ENCODE results near the gene SORT1. TPM values are rescaled to one million over a fixed set of nuclear protein-coding genes. Genes with fewer than 3 reads are reported as not detected.

The SORT1 gene
- total RNA-seq, 4 donors from 2014 or later: 24.8 to 124 (median 96.0) TPM

DNA sequence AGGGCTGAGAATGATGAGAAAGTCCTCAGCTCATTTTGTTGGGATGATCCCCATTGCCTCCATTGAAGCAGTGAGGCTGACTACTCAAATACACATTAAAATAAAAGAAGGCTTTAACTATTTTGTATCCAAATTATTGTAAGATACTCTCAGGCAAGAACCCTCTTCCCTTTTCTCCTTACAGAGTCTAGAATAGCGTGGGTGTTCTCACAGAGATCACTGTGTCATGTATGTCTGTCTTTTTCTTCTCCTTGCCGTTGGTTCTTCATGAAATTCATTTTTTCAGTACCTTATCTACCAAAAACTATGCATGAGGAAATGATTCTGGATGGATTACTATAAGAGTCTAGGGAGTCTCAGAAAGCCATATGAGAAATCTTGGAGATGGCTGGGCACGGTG is 30.1 kb downstream of the SORT1 start:
- TF ChIP-seq, protein P1, sequence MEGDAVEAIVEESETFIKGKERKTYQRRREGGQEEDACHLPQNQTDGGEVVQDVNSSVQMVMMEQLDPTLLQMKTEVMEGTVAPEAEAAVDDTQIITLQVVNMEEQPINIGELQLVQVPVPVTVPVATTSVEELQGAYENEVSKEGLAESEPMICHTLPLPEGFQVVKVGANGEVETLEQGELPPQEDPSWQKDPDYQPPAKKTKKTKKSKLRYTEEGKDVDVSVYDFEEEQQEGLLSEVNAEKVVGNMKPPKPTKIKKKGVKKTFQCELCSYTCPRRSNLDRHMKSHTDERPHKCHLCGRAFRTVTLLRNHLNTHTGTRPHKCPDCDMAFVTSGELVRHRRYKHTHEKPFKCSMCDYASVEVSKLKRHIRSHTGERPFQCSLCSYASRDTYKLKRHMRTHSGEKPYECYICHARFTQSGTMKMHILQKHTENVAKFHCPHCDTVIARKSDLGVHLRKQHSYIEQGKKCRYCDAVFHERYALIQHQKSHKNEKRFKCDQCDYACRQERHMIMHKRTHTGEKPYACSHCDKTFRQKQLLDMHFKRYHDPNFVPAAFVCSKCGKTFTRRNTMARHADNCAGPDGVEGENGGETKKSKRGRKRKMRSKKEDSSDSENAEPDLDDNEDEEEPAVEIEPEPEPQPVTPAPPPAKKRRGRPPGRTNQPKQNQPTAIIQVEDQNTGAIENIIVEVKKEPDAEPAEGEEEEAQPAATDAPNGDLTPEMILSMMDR (IDR thresholded peaks at IDR 0.05): no peak
- no peak for TF ChIP-seq POLR2A (IDR thresholded peaks at IDR 0.05)
- H3K27ac ChIP-seq: no peak overlapping the region
- H3K27me3 ChIP-seq: no peaks in the 10 kb centered on the region
- peaks cover 0 to 14% (median 0%) of the 10 kb centered on the region in 3 donors for H3K36me3 ChIP-seq
- H3K4me3 ChIP-seq: no peak overlapping the region
- DNase-seq: no peak
- no peaks in the 10 kb centered on the region for H3K9me3 ChIP-seq
- H3K4me1 ChIP-seq: peaks cover 0 to 7% (median 0%) of the 10 kb centered on the region in 4 donors

DNA sequence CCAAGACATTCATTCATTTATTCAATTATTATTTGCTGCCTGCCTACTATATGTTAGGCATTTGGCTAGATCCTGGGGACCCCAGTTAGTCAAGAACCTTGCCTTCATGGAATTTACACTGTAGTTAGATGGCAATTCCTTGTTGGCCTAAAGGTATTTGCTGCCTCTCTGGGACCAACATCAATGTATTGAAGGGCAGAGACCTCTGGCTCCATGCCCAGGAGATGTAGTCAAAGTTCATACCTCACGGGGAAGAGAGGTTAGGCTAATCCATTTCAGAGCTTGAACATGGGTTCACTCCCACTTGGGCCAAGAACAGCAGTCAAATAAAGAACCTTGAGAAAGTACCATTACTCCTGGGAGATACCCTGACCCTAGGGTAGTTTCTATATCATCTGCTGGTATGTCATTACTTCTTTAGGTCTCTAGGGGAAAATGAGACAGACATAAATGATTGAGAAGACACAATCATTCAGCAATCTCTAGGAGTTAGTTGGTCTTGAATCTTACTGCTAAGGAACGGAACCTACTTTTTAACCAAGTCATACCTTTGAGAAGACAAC is 32.0 kb downstream of the SORT1 start:
- H3K4me1 ChIP-seq: peaks cover 0 to 7% (median 0%) of the 10 kb centered on the region in 4 donors
- TF ChIP-seq POLR2A (IDR thresholded peaks at IDR 0.05): no peak
- TF ChIP-seq, protein P1 (IDR thresholded peaks at IDR 0.05): peak in 1 of 6 experiments; percentile 19
- no peaks in the 10 kb centered on the region for H3K9me3 ChIP-seq
- H3K4me3 ChIP-seq: no peak overlapping the region
- no peaks in the 10 kb centered on the region for H3K27me3 ChIP-seq
- no peak overlapping the region for H3K27ac ChIP-seq
- DNase-seq: peak in 1 of 3 donors; percentile 74
- H3K36me3 ChIP-seq: peaks cover 0 to 14% (median 0%) of the 10 kb centered on the region in 3 donors

DNA sequence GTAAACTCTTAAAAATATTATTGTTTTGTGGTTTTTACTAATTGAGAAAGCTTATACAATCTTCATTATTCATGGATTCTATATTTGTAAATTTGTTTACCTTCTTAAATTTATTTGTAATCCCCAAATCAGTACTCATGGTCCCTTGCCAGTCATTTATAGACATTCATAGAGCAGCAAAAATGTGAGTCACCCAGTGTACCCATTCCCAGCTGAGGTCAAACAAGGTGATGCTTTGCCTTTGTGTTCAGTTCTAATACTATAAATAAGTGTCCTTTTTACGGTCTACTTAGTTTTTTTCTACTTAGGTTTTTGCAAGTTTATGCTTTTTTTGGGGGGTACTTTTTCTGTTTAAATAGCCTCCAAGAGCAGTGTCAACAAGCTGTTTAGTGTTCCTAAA is 36.1 kb downstream of the SORT1 start:
- peaks cover 0 to 5% (median 0%) of the 10 kb centered on the region in 3 donors for H3K36me3 ChIP-seq
- no peaks in the 10 kb centered on the region for H3K27me3 ChIP-seq
- no peak overlapping the region for H3K27ac ChIP-seq
- H3K4me3 ChIP-seq: no peak overlapping the region
- H3K9me3 ChIP-seq: no peaks in the 10 kb centered on the region
- H3K4me1 ChIP-seq: peaks cover 0 to 15% (median 0%) of the 10 kb centered on the region in 4 donors
- no peak for TF ChIP-seq POLR2A (IDR thresholded peaks at IDR 0.05)
- TF ChIP-seq, protein P1 (IDR thresholded peaks at IDR 0.05): no peak
- no peak for DNase-seq

DNA sequence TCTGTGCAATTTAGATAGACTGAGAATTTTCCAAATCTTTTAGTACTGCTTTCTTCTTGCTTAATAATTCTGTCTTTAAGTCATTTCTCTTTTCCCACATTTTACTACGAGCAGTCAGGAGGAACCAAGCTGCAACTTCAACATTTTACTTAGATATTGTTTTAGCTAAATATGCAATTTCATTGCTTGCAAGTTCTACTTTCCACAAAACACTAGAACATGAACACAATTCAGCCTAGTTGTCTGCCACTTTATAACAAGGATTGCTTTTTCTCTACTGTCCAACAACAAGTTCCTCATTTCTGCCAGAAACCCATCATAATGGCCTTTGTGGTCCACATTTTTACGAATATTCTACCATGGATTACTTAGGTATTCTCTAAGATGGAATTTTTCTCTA is 36.6 kb downstream of the SORT1 start:
- H3K27ac ChIP-seq: no peak overlapping the region
- no peak for TF ChIP-seq POLR2A (IDR thresholded peaks at IDR 0.05)
- TF ChIP-seq, protein P1 (IDR thresholded peaks at IDR 0.05): no peak
- DNase-seq: no peak

GRCh38 chr1:109357616-109358015 is 40.1 kb downstream of the SORT1 start:
- Histone ChIP-seq H3K27ac (no peak overlapping the region), H3K4me3 (no peak overlapping the region), H3K9me3 (no peaks in the 10 kb centered on the region), H3K27me3 (no peaks in the 10 kb centered on the region), H3K36me3 (peaks cover 0 to 7% (median 0%) of the 10 kb centered on the region in 3 donors), H3K4me1 (peaks cover 0 to 8% (median 0%) of the 10 kb centered on the region in 4 donors)
- TF ChIP-seq POLR2A (IDR thresholded peaks at IDR 0.05): no peak
- TF ChIP-seq, protein P1 (IDR thresholded peaks at IDR 0.05): no peak
- no peak for DNase-seq

More for the DNA sequence above, 36.6 kb downstream of the SORT1 start:
- no peaks in the 10 kb centered on the region for H3K36me3 ChIP-seq
- no peak overlapping the region for H3K4me3 ChIP-seq
- peaks cover 0 to 15% (median 0%) of the 10 kb centered on the region in 4 donors for H3K4me1 ChIP-seq
- no peaks in the 10 kb centered on the region for H3K9me3 ChIP-seq
- H3K27me3 ChIP-seq: no peaks in the 10 kb centered on the region

Data from Peyer's patch (tissue), 4 donors.